Subcutaneous adipose tissue (tissue), 4 donors: Measurements from ENCODE around the gene UBA3. TPM values are rescaled to one million over a fixed set of nuclear protein-coding genes. Genes with fewer than 3 reads are reported as not detected.

ENCODE experiments used
- CTCF ChIP-seq: fragments of 450-650 bp; IDR thresholded peaks from one replicate; pipeline ENCODE4 v1.5.1; 2016; ENCODE audit warnings: low read depth, mild to moderate bottlenecking, control low read depth, antibody characterized with exemption, moderate library complexity
- total RNA-seq, 4 donors: library from RNA; depleted of rRNA; stranded (reverse); fragments of >200 nt; gene quantifications; one replicate each; pipeline ENCODE4 v1.1.0, GENCODE V29; 2016

The UBA3 gene
- total RNA-seq, 4 donors from 2014 or later = 51.8 to 97.5 (median 53.1) TPM

- no peak for TF ChIP-seq CTCF
Observed at GRCh38 chr3:69121513-69121912, 41.3 kb upstream of the UBA3 start.

GRCh38 chr3:69120879-69121464 lies 40.8 kb upstream of the UBA3 start:
- no peak for TF ChIP-seq CTCF

- no peak for TF ChIP-seq CTCF
Observed at GRCh38 chr3:69119681-69120080, 39.5 kb upstream of the UBA3 start.

GRCh38 chr3:69119138-69119537 lies 39.0 kb upstream of the UBA3 start:
- no peak for TF ChIP-seq CTCF

- TF ChIP-seq CTCF = no peak
Observed at GRCh38 chr3:69118555-69118954, 38.4 kb upstream of the UBA3 start.

- no peak for TF ChIP-seq CTCF
Observed at GRCh38 chr3:69116897-69117296, 36.7 kb upstream of the UBA3 start.

GRCh38 chr3:69116162-69116561 lies 36.0 kb upstream of the UBA3 start:
- no peak for TF ChIP-seq CTCF

GRCh38 chr3:69115731-69116130 lies 35.6 kb upstream of the UBA3 start:
- TF ChIP-seq CTCF = no peak
